ENCODE results near the gene PELI2. TPM values are rescaled to one million over a fixed set of nuclear protein-coding genes. Genes with fewer than 3 reads are reported as not detected.

PELI2 gene
- total RNA-seq, 2 experiments from 2014 or later = 0.57 to 0.68 TPM

DNA sequence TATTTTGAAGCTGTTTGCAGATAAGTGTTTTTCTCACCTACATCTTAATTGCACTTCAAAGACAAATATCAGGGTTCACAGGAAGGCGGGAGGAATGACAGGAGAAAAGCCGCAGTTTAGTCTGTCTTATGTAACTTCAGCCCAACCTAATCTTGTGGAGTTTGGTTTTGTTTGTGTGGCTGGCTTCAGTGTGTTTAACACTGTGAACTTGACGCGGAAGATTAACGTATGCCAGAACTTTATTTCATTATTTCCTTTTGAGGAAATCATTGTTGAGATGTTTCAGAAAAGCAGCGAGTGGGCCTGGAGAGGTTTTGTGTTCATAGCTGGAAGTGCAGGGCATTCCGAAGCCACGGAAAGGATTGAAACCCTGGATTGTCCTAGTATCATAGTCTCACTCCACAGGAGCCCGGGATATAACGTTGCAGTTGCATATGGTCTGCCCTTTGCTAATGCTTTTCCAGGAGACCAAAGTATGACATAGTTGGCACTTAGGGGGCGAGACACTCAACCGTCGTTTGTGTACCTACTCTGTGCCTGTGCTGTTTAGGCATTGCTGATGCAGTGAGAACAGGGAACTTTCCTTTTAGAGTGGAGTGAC lies 2.0 kb downstream of the PELI2 start:
- DNase-seq (no peak), ATAC-seq (no peak)
- Mint-ChIP-seq H3K36me3 (ENCODE audit: low read depth) (no peaks in the 10 kb centered on the region), H3K4me1 (ENCODE audit: low read depth) (peaks cover 25% of the 10 kb centered on the region), H3K27ac (no peak overlapping the region), H3K9me3 (ENCODE audit: insufficient read depth) (no peaks in the 10 kb centered on the region), H3K4me3 (peak overlapping the region; percentile 70), H3K27me3 (ENCODE audit: low read depth) (peaks cover 38% of the 10 kb centered on the region)
- POLR2A ChIA-PET = no interaction called here
- CTCF ChIA-PET = interaction anchor here (1.2 kb wide), 1 partner anchor 17 kb away, joined by 3 read pairs; no protein-coding TSS in a partner anchor

DNA sequence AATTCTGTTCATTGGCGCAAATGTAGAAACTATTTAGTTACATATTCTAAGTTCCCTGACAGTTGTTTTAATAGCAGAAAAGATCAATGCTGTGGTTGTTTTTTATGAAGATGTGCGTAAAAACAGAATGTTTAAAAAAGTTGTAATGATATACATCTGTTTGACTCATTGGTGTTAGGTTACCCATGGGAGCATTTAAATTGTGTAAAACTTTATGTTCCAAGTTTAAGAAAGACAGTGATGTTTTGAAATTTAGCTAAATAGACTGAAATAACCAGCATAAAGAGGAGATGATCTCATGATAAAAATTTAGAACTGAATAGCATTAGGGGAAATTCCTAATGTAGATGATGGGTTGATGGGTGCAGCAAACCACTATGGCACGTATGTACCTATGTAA lies 3.6 kb downstream of the PELI2 start:
- POLR2A ChIA-PET = no interaction called here
- peaks cover 20% of the 10 kb centered on the region for H3K4me1 Mint-ChIP-seq (ENCODE audit: low read depth)
- no peaks in the 10 kb centered on the region for H3K36me3 Mint-ChIP-seq (ENCODE audit: low read depth)
- DNase-seq = no peak
- no peak for ATAC-seq
- H3K27me3 Mint-ChIP-seq (ENCODE audit: low read depth) = peaks cover 31% of the 10 kb centered on the region
- no peaks in the 10 kb centered on the region for H3K9me3 Mint-ChIP-seq (ENCODE audit: insufficient read depth)
- H3K27ac Mint-ChIP-seq = no peak overlapping the region
- no peak overlapping the region for H3K4me3 Mint-ChIP-seq
- CTCF ChIA-PET = interaction anchor here (1.5 kb wide), 1 partner anchor 390 kb away, joined by 3 read pairs; no protein-coding TSS in a partner anchor

DNA sequence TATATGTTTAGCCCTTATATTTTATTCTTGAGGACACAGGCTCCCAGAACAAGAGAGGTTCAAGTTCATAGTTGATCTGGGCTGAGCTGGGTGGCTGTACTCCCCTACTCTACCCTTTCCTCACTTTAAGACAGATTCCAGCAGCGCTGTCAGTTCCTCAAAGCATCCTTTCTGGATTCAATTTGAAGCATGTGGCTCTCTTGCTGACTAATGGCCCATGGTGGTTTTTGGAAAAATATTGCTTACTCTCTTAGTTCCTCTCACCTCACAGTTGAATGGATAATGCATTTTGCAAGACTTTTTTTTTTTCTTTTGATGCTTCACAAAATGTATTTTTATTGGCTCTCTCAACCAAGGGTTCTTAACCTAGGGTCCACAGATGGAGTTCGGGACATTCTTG lies 4.1 kb downstream of the PELI2 start:
- ChIA-PET POLR2A (no interaction called here), CTCF (interaction anchor here (1.5 kb wide), 2 partner anchors 16 to 390 kb away, joined by 3 to 4 read pairs; no protein-coding TSS in a partner anchor)
- Mint-ChIP-seq H3K4me3 (no peak overlapping the region), H3K27ac (no peak overlapping the region), H3K9me3 (ENCODE audit: insufficient read depth) (no peaks in the 10 kb centered on the region), H3K4me1 (ENCODE audit: low read depth) (peaks cover 20% of the 10 kb centered on the region), H3K27me3 (ENCODE audit: low read depth) (peaks cover 31% of the 10 kb centered on the region), H3K36me3 (ENCODE audit: low read depth) (no peaks in the 10 kb centered on the region)
- no peak for DNase-seq
- ATAC-seq = no peak

DNA sequence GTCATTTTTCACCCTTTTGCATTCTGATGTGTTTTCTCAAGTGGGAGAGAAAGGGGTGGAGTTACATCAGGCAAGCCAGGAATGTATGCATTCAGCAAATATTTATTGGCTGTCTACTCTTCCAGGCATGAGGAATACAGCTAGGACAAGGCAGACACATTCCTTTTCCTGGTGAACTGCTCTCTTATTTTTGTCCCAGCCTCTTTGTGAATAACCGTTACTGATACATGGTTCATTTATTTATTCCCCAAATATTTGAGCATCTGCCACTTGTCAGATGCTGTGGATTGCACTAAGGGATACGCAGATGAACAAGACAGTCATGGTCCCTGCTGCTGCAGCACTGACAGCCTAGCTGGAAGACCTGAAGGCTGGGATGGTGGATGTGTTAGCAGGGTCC lies 6.1 kb downstream of the PELI2 start:
- no peak for ATAC-seq
- H3K27ac Mint-ChIP-seq = no peak overlapping the region
- no peak for DNase-seq
- H3K4me3 Mint-ChIP-seq = no peak overlapping the region
- H3K36me3 Mint-ChIP-seq (ENCODE audit: low read depth) = no peaks in the 10 kb centered on the region
- peaks cover 15% of the 10 kb centered on the region for H3K4me1 Mint-ChIP-seq (ENCODE audit: low read depth)
- H3K27me3 Mint-ChIP-seq (ENCODE audit: low read depth) = peaks cover 30% of the 10 kb centered on the region
- ChIA-PET CTCF (interaction anchor here (1.0 kb wide), 1 partner anchor 8 kb away, joined by 3 read pairs; no protein-coding TSS in a partner anchor), POLR2A (no interaction called here)
- H3K9me3 Mint-ChIP-seq (ENCODE audit: insufficient read depth) = no peaks in the 10 kb centered on the region

DNA sequence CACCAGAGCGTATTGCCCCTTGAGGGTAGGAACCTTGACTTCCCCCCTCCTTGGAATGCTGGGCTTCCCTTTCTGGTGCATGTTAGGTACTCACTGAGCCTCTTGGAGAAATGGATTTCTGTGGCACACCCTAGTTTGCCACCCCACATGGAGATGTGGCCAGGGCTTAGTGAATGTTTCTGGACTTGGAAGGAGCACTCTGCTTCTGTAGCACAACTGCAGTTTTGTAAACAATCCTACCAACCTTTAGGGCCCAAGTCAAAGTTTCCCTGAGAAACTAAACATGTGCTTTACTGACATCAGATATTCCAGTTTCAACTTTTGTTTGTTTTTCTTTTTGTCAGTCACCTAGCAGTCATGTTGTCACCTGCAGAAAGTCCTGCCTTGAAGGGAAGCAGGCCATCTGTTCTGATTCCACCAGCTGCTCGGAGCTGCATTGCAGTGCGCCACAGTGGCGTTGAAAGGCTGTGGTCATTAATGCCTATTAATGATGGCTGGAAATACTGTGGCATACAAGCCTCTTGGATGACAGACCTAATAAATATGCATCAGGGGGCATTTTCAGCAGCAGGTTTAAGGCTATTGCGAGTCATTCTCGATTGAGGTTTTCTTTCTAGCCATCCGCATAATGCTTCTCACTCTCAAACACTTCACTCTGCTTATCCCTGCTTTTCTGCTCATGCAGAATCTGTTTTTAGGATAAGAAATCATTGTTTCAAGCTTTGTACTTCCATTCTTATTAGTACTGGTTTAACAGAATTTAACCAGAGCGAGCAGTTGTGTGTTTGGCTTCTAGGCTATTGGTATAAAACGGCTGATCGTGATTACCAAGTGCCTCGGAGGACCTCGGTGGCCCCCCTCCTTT lies 7.8 kb downstream of the PELI2 start:
- Mint-ChIP-seq H3K4me1 (ENCODE audit: low read depth) (peaks cover 2% of the 10 kb centered on the region), H3K27me3 (ENCODE audit: low read depth) (peaks cover 15% of the 10 kb centered on the region), H3K36me3 (ENCODE audit: low read depth) (no peaks in the 10 kb centered on the region), H3K9me3 (ENCODE audit: insufficient read depth) (no peaks in the 10 kb centered on the region), H3K27ac (no peak overlapping the region), H3K4me3 (no peak overlapping the region)
- DNase-seq = no peak
- ChIA-PET CTCF (no interaction called here), POLR2A (no interaction called here)
- ATAC-seq = no peak

DNA sequence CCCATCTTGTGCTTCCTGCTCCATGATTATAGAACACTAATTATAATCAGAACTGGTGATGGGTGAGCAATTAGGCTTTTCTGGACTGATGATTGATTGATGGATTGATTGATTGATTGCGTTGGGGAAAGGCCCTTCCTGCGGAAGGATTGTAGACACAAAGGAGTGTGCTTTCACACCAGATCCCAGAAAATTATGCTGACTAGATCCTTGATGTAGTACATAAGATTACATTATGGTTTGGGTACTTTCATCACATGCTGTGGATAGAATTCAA lies 8.4 kb downstream of the PELI2 start:
- H3K4me1 Mint-ChIP-seq (ENCODE audit: low read depth) = peaks cover 2% of the 10 kb centered on the region
- ChIA-PET CTCF (no interaction called here), POLR2A (interaction anchor here (1.2 kb wide), 1 partner anchor 8 kb away, joined by 3 read pairs; the partner anchor contains the start of gene PELI2)
- ATAC-seq = no peak
- H3K9me3 Mint-ChIP-seq (ENCODE audit: insufficient read depth) = no peaks in the 10 kb centered on the region
- H3K27me3 Mint-ChIP-seq (ENCODE audit: low read depth) = peaks cover 10% of the 10 kb centered on the region
- no peaks in the 10 kb centered on the region for H3K36me3 Mint-ChIP-seq (ENCODE audit: low read depth)
- no peak for DNase-seq
- H3K27ac Mint-ChIP-seq = no peak overlapping the region
- H3K4me3 Mint-ChIP-seq = no peak overlapping the region

DNA sequence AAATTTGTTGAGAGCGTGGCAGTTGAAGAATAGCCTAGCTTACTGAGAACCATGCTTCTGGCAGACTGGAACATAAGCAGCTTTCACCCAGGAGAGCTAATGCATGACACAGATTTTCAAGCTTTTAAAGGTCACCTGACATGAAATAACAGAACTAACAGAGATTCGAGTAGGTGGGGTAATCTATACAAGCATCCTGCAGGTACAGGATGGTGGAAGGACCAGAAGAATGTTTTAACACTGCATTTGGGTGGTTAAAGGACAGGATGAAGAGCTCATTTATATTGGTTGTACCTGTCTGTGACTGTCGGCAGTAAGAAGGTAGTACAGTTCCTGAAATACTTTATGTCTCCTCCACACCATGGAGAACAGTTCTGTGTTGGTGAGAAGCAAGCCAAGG lies 8.9 kb downstream of the PELI2 start:
- H3K27me3 Mint-ChIP-seq (ENCODE audit: low read depth) = peaks cover 6% of the 10 kb centered on the region
- CTCF ChIA-PET = interaction anchor here (1.0 to 1.3 kb wide), 2 partner anchors 9 to 10 kb away, joined by 3 to 4 read pairs; partner anchors contain the start of gene PELI2
- H3K4me1 Mint-ChIP-seq (ENCODE audit: low read depth) = peaks cover 2% of the 10 kb centered on the region
- no peak for DNase-seq
- H3K4me3 Mint-ChIP-seq = no peak overlapping the region
- H3K27ac Mint-ChIP-seq = no peak overlapping the region
- H3K36me3 Mint-ChIP-seq (ENCODE audit: low read depth) = no peaks in the 10 kb centered on the region
- no peak for ATAC-seq
- POLR2A ChIA-PET = interaction anchor here (1.2 kb wide), 1 partner anchor 9 kb away, joined by 3 read pairs; the partner anchor contains the start of gene PELI2
- H3K9me3 Mint-ChIP-seq (ENCODE audit: insufficient read depth) = no peaks in the 10 kb centered on the region

DNA sequence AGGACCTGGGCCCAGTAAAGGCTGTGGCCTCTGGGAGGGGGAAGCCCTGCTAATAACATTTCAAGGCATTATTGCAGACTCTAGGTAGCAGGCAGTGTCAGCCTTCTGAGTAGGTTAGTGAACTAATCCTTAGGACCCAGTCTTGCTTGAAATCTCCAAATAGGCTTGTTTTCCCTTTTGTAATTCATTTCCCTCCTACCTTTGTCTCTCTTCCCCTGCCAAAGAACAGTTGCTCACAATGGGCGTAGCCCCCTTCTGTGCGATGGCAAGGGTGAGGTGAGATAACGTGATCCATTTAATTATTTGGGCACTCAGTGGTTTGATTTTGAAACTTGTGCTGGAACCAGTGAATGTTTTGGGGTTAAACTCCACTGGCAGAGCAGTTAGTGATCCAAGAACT lies 10.9 kb downstream of the PELI2 start:
- CTCF ChIA-PET = no interaction called here
- Mint-ChIP-seq H3K9me3 (ENCODE audit: insufficient read depth) (no peaks in the 10 kb centered on the region), H3K4me1 (ENCODE audit: low read depth) (peaks cover 2% of the 10 kb centered on the region)

DNA sequence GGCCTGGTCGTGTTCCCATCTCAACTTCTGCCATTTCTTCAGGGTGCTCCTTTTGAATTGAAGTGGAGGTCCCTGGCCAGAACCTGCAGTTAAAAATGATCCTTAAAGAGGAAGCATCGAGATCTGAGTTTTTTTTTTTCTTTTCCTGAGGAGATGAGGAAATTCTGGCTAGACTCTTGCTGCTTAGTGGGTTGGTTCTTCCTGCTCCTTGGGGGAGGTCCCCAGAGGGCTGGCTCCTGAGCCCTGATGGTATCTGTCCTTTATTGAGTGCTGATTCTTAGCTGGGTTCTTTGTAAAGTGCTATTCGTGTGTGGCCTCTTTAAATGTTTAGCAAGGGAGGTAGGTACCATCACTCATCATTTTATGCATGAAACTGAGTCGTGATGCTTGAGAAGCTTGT lies 11.7 kb downstream of the PELI2 start:
- POLR2A ChIA-PET = no interaction called here
- Mint-ChIP-seq H3K36me3 (ENCODE audit: low read depth) (no peaks in the 10 kb centered on the region), H3K4me1 (ENCODE audit: low read depth) (peaks cover 2% of the 10 kb centered on the region), H3K9me3 (ENCODE audit: insufficient read depth) (no peaks in the 10 kb centered on the region), H3K4me3 (no peak overlapping the region), H3K27ac (no peak overlapping the region), H3K27me3 (ENCODE audit: low read depth) (peaks cover 3% of the 10 kb centered on the region)
- ATAC-seq (no peak), DNase-seq (no peak)
- CTCF ChIA-PET = no interaction called here

More for the DNA sequence above, 10.9 kb downstream of the PELI2 start:
- H3K4me3 Mint-ChIP-seq = no peak overlapping the region
- ATAC-seq (no peak), DNase-seq (no peak)
- H3K27ac Mint-ChIP-seq = no peak overlapping the region
- H3K36me3 Mint-ChIP-seq (ENCODE audit: low read depth) = no peaks in the 10 kb centered on the region
- POLR2A ChIA-PET = no interaction called here
- peaks cover 6% of the 10 kb centered on the region for H3K27me3 Mint-ChIP-seq (ENCODE audit: low read depth)

DNA sequence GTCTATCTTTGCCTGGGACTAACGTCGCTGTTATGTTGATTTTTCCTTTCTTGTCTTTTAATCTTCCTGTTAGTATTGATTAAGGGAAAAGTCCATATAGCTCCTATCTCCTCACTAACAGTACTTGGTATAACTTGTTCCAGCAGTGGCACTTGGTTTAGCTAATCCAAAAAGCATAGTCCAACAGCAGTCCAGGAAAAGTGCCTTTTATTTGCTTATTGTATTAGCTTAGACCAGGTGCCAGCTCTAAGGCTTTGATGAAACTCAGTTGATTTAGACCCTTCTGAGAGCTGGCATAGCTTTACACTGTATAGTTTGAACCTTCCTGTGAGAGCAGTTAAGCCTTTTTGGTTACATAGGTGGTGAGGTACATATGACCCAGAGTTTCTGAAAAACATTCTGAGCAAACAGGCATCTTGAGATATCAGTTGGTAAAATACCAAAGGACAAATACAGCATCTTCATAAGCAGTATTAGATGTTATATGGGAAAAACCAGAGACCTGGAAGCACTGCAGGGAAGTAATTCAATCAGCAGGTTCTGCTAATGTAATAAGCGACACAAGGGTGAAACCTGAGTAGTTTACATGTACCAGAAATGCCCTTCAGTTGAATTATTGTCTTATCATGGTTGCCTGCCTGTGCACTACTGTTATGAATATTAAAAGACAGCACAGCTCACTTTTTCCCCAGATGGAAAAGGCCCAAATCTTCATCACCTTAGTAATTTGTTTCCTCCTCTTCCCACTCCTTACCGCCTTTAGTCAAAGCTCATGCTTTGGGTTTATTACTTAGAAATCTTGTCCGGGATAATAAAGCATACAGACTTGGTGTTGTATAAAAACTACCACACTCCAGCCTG lies 13.0 kb downstream of the PELI2 start:
- Mint-ChIP-seq H3K36me3 (ENCODE audit: low read depth) (no peaks in the 10 kb centered on the region), H3K4me1 (ENCODE audit: low read depth) (peaks cover 2% of the 10 kb centered on the region), H3K27ac (no peak overlapping the region), H3K4me3 (no peak overlapping the region), H3K9me3 (ENCODE audit: insufficient read depth) (no peaks in the 10 kb centered on the region), H3K27me3 (ENCODE audit: low read depth) (peaks cover 5% of the 10 kb centered on the region)
- ATAC-seq (no peak), DNase-seq (no peak)
- ChIA-PET CTCF (no interaction called here), POLR2A (no interaction called here)

DNA sequence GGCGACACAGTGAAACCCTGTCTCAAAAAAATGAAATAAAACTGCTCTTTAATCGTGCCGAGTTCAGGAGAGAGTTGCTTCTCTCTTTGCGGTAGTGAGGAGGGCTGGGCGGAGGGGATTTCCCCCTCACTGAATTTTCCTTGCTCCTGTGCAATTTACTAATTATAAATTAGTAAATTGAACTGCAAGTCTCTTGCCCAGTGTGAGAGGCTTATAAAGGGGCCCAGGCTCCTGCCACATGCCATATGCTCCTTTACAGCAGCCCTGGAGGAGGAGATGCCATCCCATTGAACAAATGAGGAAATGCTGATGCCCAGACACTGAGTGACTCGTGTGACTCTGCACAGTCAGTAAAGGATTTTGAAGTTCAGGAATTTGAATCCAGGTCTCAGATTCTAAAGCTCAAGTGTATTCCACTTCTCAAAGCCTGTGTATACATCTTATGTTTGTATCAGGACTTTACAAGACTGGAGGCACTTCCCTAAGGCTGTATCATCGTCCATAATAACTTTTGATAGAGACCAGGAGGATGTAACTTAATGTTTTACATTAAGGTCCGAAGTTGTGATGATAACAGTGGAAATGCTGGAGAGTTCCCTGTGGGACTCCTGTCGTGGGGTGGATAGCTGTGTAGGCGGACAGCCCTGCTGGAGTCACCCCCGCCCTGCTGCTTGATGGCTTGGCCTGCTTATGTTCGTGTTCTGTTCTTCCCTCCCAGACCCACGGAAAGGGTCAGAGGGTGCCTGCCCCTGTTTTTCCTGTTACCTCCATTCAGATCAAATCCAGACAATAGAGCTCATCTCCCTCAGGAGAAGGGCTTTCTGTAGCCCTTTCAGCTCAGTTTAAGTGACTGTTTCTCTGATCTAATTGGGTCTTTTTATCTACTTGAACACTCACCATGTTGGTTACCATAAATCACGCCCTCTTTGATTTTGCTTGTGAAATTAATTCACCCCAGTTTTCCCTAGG lies 13.9 kb downstream of the PELI2 start:
- Mint-ChIP-seq H3K36me3 (ENCODE audit: low read depth) (no peaks in the 10 kb centered on the region), H3K27me3 (ENCODE audit: low read depth) (peaks cover 10% of the 10 kb centered on the region), H3K27ac (no peak overlapping the region), H3K4me1 (ENCODE audit: low read depth) (peaks cover 2% of the 10 kb centered on the region), H3K9me3 (ENCODE audit: insufficient read depth) (no peaks in the 10 kb centered on the region), H3K4me3 (no peak overlapping the region)
- ChIA-PET CTCF (interaction anchor here (1.2 kb wide), 1 partner anchor 8 kb away, joined by 3 read pairs; no protein-coding TSS in a partner anchor), POLR2A (no interaction called here)
- ATAC-seq (no peak), DNase-seq (no peak)

Measured in activated CD8-positive, alpha-beta T cell treated with anti-CD3 and anti-CD28 coated beads, Interleukin-2, amount 10 ng/mL, durations not matched to agents 7 days and 5 days (primary cell).